ENCODE data around the gene ALKBH4. TPM values are rescaled to one million over a fixed set of nuclear protein-coding genes. Genes with fewer than 3 reads are reported as not detected.

ALKBH4 gene
- total RNA-seq, 2 experiments from 2014 or later = 2.9 to 3.5 TPM

GRCh38 chr7:102415685-102416225 is 48.9 kb downstream of the ALKBH4 start:
- Mint-ChIP-seq H3K36me3 (ENCODE audit: low read depth) (peaks cover 69% of the 10 kb centered on the region), H3K4me3 (peak overlapping the region; percentile 81), H3K4me1 (ENCODE audit: low read depth) (peaks cover 55% of the 10 kb centered on the region), H3K9me3 (no peaks in the 10 kb centered on the region), H3K27me3 (no peaks in the 10 kb centered on the region), H3K27ac (peak overlapping the region; percentile 97)
- peak; percentile 73 for ATAC-seq (ENCODE audit: poor library complexity)
- ChIA-PET POLR2A (interaction anchor here (0.6 to 4.4 kb wide), 12 partner anchors 10 to 53 kb away, joined by 3 to 111 read pairs (median 4); partner anchors contain the start of genes ALKBH4, LRWD1, ORAI2 and PRKRIP1), CTCF (interaction anchor here (0.8 to 2.9 kb wide), 6 partner anchors 10 to 49 kb away, joined by 3 to 11 read pairs (median 6); partner anchors contain the start of genes ALKBH4 and LRWD1)
- no peaks in the 10 kb centered on the region for H3K27me3 ChIP-seq (ENCODE audit: control insufficient read depth in 1 of 2, insufficient read depth in 2 of 2, low read length in 2 of 2)
- DNase-seq = peak; percentile 33 to 85 (median 58)
- peaks cover 17% of the 10 kb centered on the region for H3K36me3 ChIP-seq (ENCODE audit: insufficient read depth, low read length)
- TF ChIP-seq CTCF (IDR thresholded peaks at IDR 0.05) = no peak
- peak overlapping the region; percentile 39 for H3K4me3 ChIP-seq (ENCODE audit: low read length)
- no peaks in the 10 kb centered on the region for H3K9me3 ChIP-seq (ENCODE audit: control insufficient read depth in 1 of 2, insufficient read depth in 1 of 2, low read length in 2 of 2)
- intact Hi-C loops (cut with DNase I, micrococcal nuclease) = loop anchor here in 1 of 2 experiments (2.0 kb wide), 1 partner anchor 17 kb away; the partner anchor contains the start of gene ORAI2
- peak overlapping the region; percentile 68 to 81 for H3K27ac ChIP-seq (ENCODE audit: low read depth in 1 of 2, low read length in 2 of 2)
- peaks cover 59% of the 10 kb centered on the region for H3K4me1 ChIP-seq (ENCODE audit: insufficient read depth, low read length)

GRCh38 chr7:102413611-102414010 is 51.1 kb downstream of the ALKBH4 start:
- TF ChIP-seq CTCF (IDR thresholded peaks at IDR 0.05) = no peak
- peaks cover 50% of the 10 kb centered on the region for H3K4me1 ChIP-seq (ENCODE audit: insufficient read depth, low read length)
- intact Hi-C loops (cut with DNase I, micrococcal nuclease) = loop anchor here in 1 of 2 experiments (2.0 kb wide), 1 partner anchor 37 kb away; no protein-coding TSS in a partner anchor
- H3K36me3 ChIP-seq (ENCODE audit: insufficient read depth, low read length) = peaks cover 22% of the 10 kb centered on the region
- CTCF ChIA-PET = interaction anchor here (1.5 to 3.2 kb wide), 3 partner anchors 9 to 37 kb away, joined by 6 to 43 read pairs (median 11); no protein-coding TSS in a partner anchor
- no peak for ATAC-seq (ENCODE audit: poor library complexity)
- H3K27me3 ChIP-seq (ENCODE audit: control insufficient read depth in 1 of 2, insufficient read depth in 2 of 2, low read length in 2 of 2) = no peaks in the 10 kb centered on the region
- peaks cover 74% of the 10 kb centered on the region for H3K36me3 Mint-ChIP-seq (ENCODE audit: low read depth)
- H3K4me3 Mint-ChIP-seq = no peak overlapping the region
- POLR2A ChIA-PET = interaction anchor here (4.2 to 4.4 kb wide), 2 partner anchors 12 to 18 kb away, joined by 61 to 111 read pairs; partner anchors contain the start of gene ORAI2
- peaks cover 46% of the 10 kb centered on the region for H3K4me1 Mint-ChIP-seq (ENCODE audit: low read depth)
- H3K9me3 ChIP-seq (ENCODE audit: control insufficient read depth in 1 of 2, insufficient read depth in 1 of 2, low read length in 2 of 2) = peaks cover 0 to 3% of the 10 kb centered on the region in 2 experiments
- DNase-seq = no peak
- no peak overlapping the region for H3K27ac ChIP-seq (ENCODE audit: low read depth in 1 of 2, low read length in 2 of 2)
- H3K27me3 Mint-ChIP-seq = no peaks in the 10 kb centered on the region
- no peaks in the 10 kb centered on the region for H3K9me3 Mint-ChIP-seq
- H3K4me3 ChIP-seq (ENCODE audit: low read length) = no peak overlapping the region
- peak overlapping the region; percentile 39 for H3K27ac Mint-ChIP-seq

- H3K4me1 ChIP-seq (ENCODE audit: insufficient read depth, low read length) = peaks cover 45% of the 10 kb centered on the region
- POLR2A ChIA-PET = interaction anchor here (1.1 to 1.4 kb wide), 8 partner anchors 13 to 54 kb away, joined by 3 to 9 read pairs (median 6); partner anchors contain the start of genes ORAI2 and PRKRIP1
- ATAC-seq (ENCODE audit: poor library complexity) = no peak
- no peak overlapping the region for H3K4me3 ChIP-seq (ENCODE audit: low read length)
- Mint-ChIP-seq H3K9me3 (no peaks in the 10 kb centered on the region), H3K27me3 (no peaks in the 10 kb centered on the region), H3K4me3 (no peak overlapping the region), H3K27ac (peak overlapping the region; percentile 39), H3K4me1 (ENCODE audit: low read depth) (peaks cover 41% of the 10 kb centered on the region), H3K36me3 (ENCODE audit: low read depth) (peaks cover 75% of the 10 kb centered on the region)
- no peak for DNase-seq
- H3K27ac ChIP-seq (ENCODE audit: low read depth in 1 of 2, low read length in 2 of 2) = no peak overlapping the region
- intact Hi-C loops (cut with DNase I, micrococcal nuclease) = loop anchor here in 1 of 2 experiments (2.0 kb wide), 1 partner anchor 38 kb away; no protein-coding TSS in a partner anchor
- H3K27me3 ChIP-seq (ENCODE audit: control insufficient read depth in 1 of 2, insufficient read depth in 2 of 2, low read length in 2 of 2) = no peaks in the 10 kb centered on the region
- TF ChIP-seq CTCF (IDR thresholded peaks at IDR 0.05) = no peak
- peaks cover 24% of the 10 kb centered on the region for H3K36me3 ChIP-seq (ENCODE audit: insufficient read depth, low read length)
- peaks cover 0 to 3% of the 10 kb centered on the region in 2 experiments for H3K9me3 ChIP-seq (ENCODE audit: control insufficient read depth in 1 of 2, insufficient read depth in 1 of 2, low read length in 2 of 2)
- CTCF ChIA-PET = interaction anchor here (0.9 to 3.2 kb wide), 12 partner anchors 13 to 60 kb away, joined by 3 to 43 read pairs (median 8); partner anchors contain the start of genes ALKBH4, LRWD1, ORAI2 and PRKRIP1
These were observed 51.6 kb downstream of the ALKBH4 start for GRCh38 chr7:102413091-102413490.

Measured in CD4-positive, alpha-beta T cell (primary cell).